ENCODE results near the gene HEXIM2. TPM values are rescaled to one million over a fixed set of nuclear protein-coding genes. Genes with fewer than 3 reads are reported as not detected.
"Not testable (repeated sequence)": the region's sequence is repeated elsewhere in the genome, so short reads cannot be mapped to it uniquely, and the experiment has no call there.

The HEXIM2 gene
- total and polyA plus RNA-seq, 10 donors = 4.0 to 10.4 (median 7.9) TPM

- H3K4me3 ChIP-seq = no peak overlapping the region
- DNase-seq = peak; percentile 99
- no peak for TF ChIP-seq POLR2A (IDR thresholded peaks at IDR 0.05)
- TF ChIP-seq CTCF (IDR thresholded peaks at IDR 0.05 in 8 of 11, conservative IDR thresholded peaks at IDR 0.05 in 3 of 11) = peak; percentile 95 to 99 (median 99)
- peak; percentile 77 to 85 (median 78) for TF ChIP-seq POLR2AphosphoS5 (IDR thresholded peaks at IDR 0.05)
- peaks cover 0 to 3% (median 0%) of the 10 kb centered on the region in 8 donors for H3K9me3 ChIP-seq
- no peaks in the 10 kb centered on the region for H3K27me3 ChIP-seq (replicated peaks in 1 of 7)
- H3K36me3 ChIP-seq = no peaks in the 10 kb centered on the region
- peaks cover 0 to 38% (median 14%) of the 10 kb centered on the region in 6 donors for H3K4me1 ChIP-seq
- WGBS, 5 donors = 1 to 5% (median 2%) methylated on average over 16 of the region's 16 CpGs
- peak overlapping the region in 5 of 8 donors; percentile 15 to 55 (median 48) for H3K27ac ChIP-seq
- intact Hi-C loops (cut with DNase I; ENCODE audit: low total_unique reads) = loop anchor here (2.0 kb wide), 1 partner anchor 63 kb away; the partner anchor contains the start of gene ACBD4
Measured at GRCh38 chr17:45197555-45198334, 36.1 kb downstream of the HEXIM2 start.

GRCh38 chr17:45200701-45201100 lies 39.0 kb downstream of the HEXIM2 start:
- DNase-seq = no peak
- TF ChIP-seq CTCF (IDR thresholded peaks at IDR 0.05 in 8 of 11, conservative IDR thresholded peaks at IDR 0.05 in 3 of 11) (no peak), POLR2AphosphoS5 (IDR thresholded peaks at IDR 0.05) (no peak), POLR2A (IDR thresholded peaks at IDR 0.05) (no peak)
- H3K4me1 ChIP-seq = peaks cover 0 to 38% (median 14%) of the 10 kb centered on the region in 6 donors
- WGBS, 5 donors = 28 to 48% (median 34%) methylated on average over 9 of the region's 9 CpGs
- no peaks in the 10 kb centered on the region for H3K27me3 ChIP-seq (replicated peaks in 1 of 7)
- intact Hi-C loops (cut with DNase I; ENCODE audit: low total_unique reads) = no loop called here
- no peaks in the 10 kb centered on the region for H3K9me3 ChIP-seq
- no peaks in the 10 kb centered on the region for H3K36me3 ChIP-seq
- no peak overlapping the region for H3K27ac ChIP-seq
- H3K4me3 ChIP-seq = no peak overlapping the region

GRCh38 chr17:45201457-45201856 lies 39.8 kb downstream of the HEXIM2 start:
- Histone ChIP-seq H3K4me3 (no peak overlapping the region), H3K27me3 (replicated peaks in 1 of 7) (no peaks in the 10 kb centered on the region), H3K4me1 (peaks cover 0 to 38% (median 14%) of the 10 kb centered on the region in 6 donors), H3K36me3 (no peaks in the 10 kb centered on the region), H3K27ac (peak overlapping the region in 2 of 8 donors; percentile 46 to 59), H3K9me3 (no peaks in the 10 kb centered on the region)
- no peak for DNase-seq
- intact Hi-C loops (cut with DNase I; ENCODE audit: low total_unique reads) = no loop called here
- TF ChIP-seq POLR2A (IDR thresholded peaks at IDR 0.05) = no peak
- no peak for TF ChIP-seq POLR2AphosphoS5 (IDR thresholded peaks at IDR 0.05)
- TF ChIP-seq CTCF (IDR thresholded peaks at IDR 0.05 in 8 of 11, conservative IDR thresholded peaks at IDR 0.05 in 3 of 11) = no peak
- WGBS, 5 donors = 89 to 96% (median 93%) methylated on average over 4 of the region's 4 CpGs

GRCh38 chr17:45201880-45202279 lies 40.2 kb downstream of the HEXIM2 start:
- intact Hi-C loops (cut with DNase I; ENCODE audit: low total_unique reads); H3K36me3 ChIP-seq; H3K27me3 ChIP-seq (replicated peaks in 1 of 7); H3K4me3 ChIP-seq; DNase-seq; H3K9me3 ChIP-seq: not testable (repeated sequence)
- H3K4me1 ChIP-seq = peaks cover 0 to 38% (median 14%) of the 10 kb centered on the region in 6 donors
- 60 to 83% (median 78%) methylated on average over 6 of the region's 6 CpGs for WGBS, 5 donors
- peak in 1 of 3 donors; percentile 26 for TF ChIP-seq POLR2AphosphoS5 (IDR thresholded peaks at IDR 0.05)
- peak overlapping the region in 4 of 8 donors; percentile 36 to 59 (median 42) for H3K27ac ChIP-seq
